ENCODE data around the gene CIDEA. TPM values are rescaled to one million over a fixed set of nuclear protein-coding genes. Genes with fewer than 3 reads are reported as not detected.

CIDEA gene
- polyA plus RNA-seq, 3 donors from 2014 or later = not detected

- Mint-ChIP-seq H3K4me3 (peak overlapping the region; percentile 45 to 74 (median 69)), H3K4me1 (peaks cover 0 to 4% of the 10 kb centered on the region in 2 donors), H3K9me3 (no peaks in the 10 kb centered on the region), H3K27ac (no peak overlapping the region), H3K27me3 (ENCODE audit: low read depth in 3 of 3) (peaks cover 3 to 7% (median 6%) of the 10 kb centered on the region in 3 donors), H3K36me3 (no peaks in the 10 kb centered on the region)
- peak; percentile 6 to 40 (median 30) for DNase-seq
Measured at GRCh38 chr18:12271376-12272235, 17.4 kb downstream of the CIDEA start.

- DNase-seq = no peak
- H3K9me3 Mint-ChIP-seq = no peaks in the 10 kb centered on the region
- H3K27me3 Mint-ChIP-seq (ENCODE audit: low read depth in 3 of 3) = peaks cover 2 to 8% (median 3%) of the 10 kb centered on the region in 3 donors
- H3K27ac Mint-ChIP-seq = no peak overlapping the region
- no peak overlapping the region for H3K4me3 Mint-ChIP-seq
- no peaks in the 10 kb centered on the region for H3K36me3 Mint-ChIP-seq
- peaks cover 0 to 4% of the 10 kb centered on the region in 2 donors for H3K4me1 Mint-ChIP-seq
Measured at GRCh38 chr18:12274793-12275192, 20.6 kb downstream of the CIDEA start.

GRCh38 chr18:12276736-12277554 is 22.8 kb downstream of the CIDEA start:
- Mint-ChIP-seq H3K9me3 (no peaks in the 10 kb centered on the region), H3K27me3 (ENCODE audit: low read depth in 3 of 3) (peaks cover 2 to 7% (median 6%) of the 10 kb centered on the region in 3 donors), H3K27ac (no peak overlapping the region), H3K4me3 (no peak overlapping the region), H3K4me1 (peaks cover 0 to 2% of the 10 kb centered on the region in 2 donors), H3K36me3 (no peaks in the 10 kb centered on the region)
- no peak for DNase-seq

GRCh38 chr18:12278215-12278671 is 24.1 kb downstream of the CIDEA start:
- H3K27ac Mint-ChIP-seq = no peak overlapping the region
- no peak overlapping the region for H3K4me3 Mint-ChIP-seq
- no peaks in the 10 kb centered on the region for H3K36me3 Mint-ChIP-seq
- H3K4me1 Mint-ChIP-seq = no peaks in the 10 kb centered on the region
- no peak for DNase-seq
- H3K9me3 Mint-ChIP-seq = no peaks in the 10 kb centered on the region
- H3K27me3 Mint-ChIP-seq (ENCODE audit: low read depth in 3 of 3) = peaks cover 2 to 7% (median 6%) of the 10 kb centered on the region in 3 donors

GRCh38 chr18:12278741-12279682 is 24.9 kb downstream of the CIDEA start:
- no peaks in the 10 kb centered on the region for H3K36me3 Mint-ChIP-seq
- peaks cover 3 to 7% (median 6%) of the 10 kb centered on the region in 3 donors for H3K27me3 Mint-ChIP-seq (ENCODE audit: low read depth in 3 of 3)
- no peaks in the 10 kb centered on the region for H3K9me3 Mint-ChIP-seq
- H3K27ac Mint-ChIP-seq = no peak overlapping the region
- no peak for DNase-seq
- no peaks in the 10 kb centered on the region for H3K4me1 Mint-ChIP-seq
- no peak overlapping the region for H3K4me3 Mint-ChIP-seq

- H3K9me3 Mint-ChIP-seq = peaks cover 0 to 2% (median 0%) of the 10 kb centered on the region in 6 donors
- H3K36me3 Mint-ChIP-seq = no peaks in the 10 kb centered on the region
- no peak overlapping the region for H3K4me3 Mint-ChIP-seq
- H3K27me3 Mint-ChIP-seq (ENCODE audit: low read depth in 3 of 3) = peaks cover 4 to 7% (median 7%) of the 10 kb centered on the region in 3 donors
- DNase-seq = no peak
- H3K27ac Mint-ChIP-seq = no peak overlapping the region
- H3K4me1 Mint-ChIP-seq = no peaks in the 10 kb centered on the region
Measured at GRCh38 chr18:12279781-12280531, 25.8 kb downstream of the CIDEA start.

GRCh38 chr18:12281861-12282260 is 27.7 kb downstream of the CIDEA start:
- no peak overlapping the region for H3K27ac Mint-ChIP-seq
- peaks cover 0 to 2% (median 0%) of the 10 kb centered on the region in 6 donors for H3K9me3 Mint-ChIP-seq
- peaks cover 2 to 10% (median 4%) of the 10 kb centered on the region in 3 donors for H3K27me3 Mint-ChIP-seq (ENCODE audit: low read depth in 3 of 3)
- H3K4me1 Mint-ChIP-seq = no peaks in the 10 kb centered on the region
- DNase-seq = no peak
- H3K36me3 Mint-ChIP-seq = no peaks in the 10 kb centered on the region
- H3K4me3 Mint-ChIP-seq = no peak overlapping the region

- DNase-seq = no peak
- no peaks in the 10 kb centered on the region for H3K4me1 Mint-ChIP-seq
- peaks cover 0 to 2% (median 0%) of the 10 kb centered on the region in 6 donors for H3K9me3 Mint-ChIP-seq
- H3K36me3 Mint-ChIP-seq = no peaks in the 10 kb centered on the region
- H3K4me3 Mint-ChIP-seq = no peak overlapping the region
- peaks cover 0 to 10% (median 4%) of the 10 kb centered on the region in 3 donors for H3K27me3 Mint-ChIP-seq (ENCODE audit: low read depth in 3 of 3)
- no peak overlapping the region for H3K27ac Mint-ChIP-seq
Measured at GRCh38 chr18:12282442-12283039, 28.4 kb downstream of the CIDEA start.

GRCh38 chr18:12283256-12283655 is 29.1 kb downstream of the CIDEA start:
- Mint-ChIP-seq H3K27ac (no peak overlapping the region), H3K4me3 (no peak overlapping the region), H3K4me1 (no peaks in the 10 kb centered on the region), H3K27me3 (ENCODE audit: low read depth in 3 of 3) (peaks cover 0 to 10% (median 4%) of the 10 kb centered on the region in 3 donors), H3K9me3 (peaks cover 0 to 2% (median 0%) of the 10 kb centered on the region in 6 donors), H3K36me3 (no peaks in the 10 kb centered on the region)
- DNase-seq = no peak

GRCh38 chr18:12283666-12284065 is 29.5 kb downstream of the CIDEA start:
- H3K9me3 Mint-ChIP-seq = peaks cover 0 to 2% (median 0%) of the 10 kb centered on the region in 6 donors
- no peak overlapping the region for H3K27ac Mint-ChIP-seq
- no peak for DNase-seq
- H3K4me3 Mint-ChIP-seq = no peak overlapping the region
- peaks cover 0 to 13% (median 4%) of the 10 kb centered on the region in 3 donors for H3K27me3 Mint-ChIP-seq (ENCODE audit: low read depth in 3 of 3)
- no peaks in the 10 kb centered on the region for H3K4me1 Mint-ChIP-seq
- peaks cover 0 to under 1% (median 0%) of the 10 kb centered on the region in 3 donors for H3K36me3 Mint-ChIP-seq

- Mint-ChIP-seq H3K27ac (no peak overlapping the region), H3K36me3 (peaks cover 0 to 4% (median 0%) of the 10 kb centered on the region in 3 donors), H3K9me3 (peaks cover 0 to 2% (median 0%) of the 10 kb centered on the region in 6 donors), H3K4me1 (no peaks in the 10 kb centered on the region), H3K4me3 (no peak overlapping the region), H3K27me3 (ENCODE audit: low read depth in 3 of 3) (peaks cover 0 to 23% (median 5%) of the 10 kb centered on the region in 3 donors)
- DNase-seq = no peak
Measured at GRCh38 chr18:12287131-12287681, 33.0 kb downstream of the CIDEA start.
